ENCODE results near the gene UGGT1. TPM values are rescaled to one million over a fixed set of nuclear protein-coding genes. Genes with fewer than 3 reads are reported as not detected.

The UGGT1 gene
- polyA plus RNA-seq, 1 of the 3 experiments (the other 2 are of a cell fraction) = 20.0 TPM

GRCh38 chr2:128169094-128169493 lies 78.1 kb downstream of the UGGT1 start (continued):
- TF ChIP-seq GABPA (IDR thresholded peaks at IDR 0.05; ENCODE audit: low read depth) = no peak
- TF ChIP-seq EP300 (IDR thresholded peaks at IDR 0.05; ENCODE audit: borderline replicate concordance in 1 of 2, low read depth in 1 of 2, low read length in 1 of 2) = no peak
- TF ChIP-seq SIN3A (IDR thresholded peaks at IDR 0.05; ENCODE audit: borderline replicate concordance, low read depth, low read length) = no peak

- Histone ChIP-seq H3K27ac (ENCODE audit: low read depth in 2 of 2, low read length in 1 of 2) (no peak overlapping the region), H2AFZ (ENCODE audit: low read depth) (no peak overlapping the region), H3K4me3 (ENCODE audit: low read depth in 2 of 2, low read length in 1 of 2) (no peak overlapping the region), H3K9me3 (no peaks in the 10 kb centered on the region), H3K9me2 (no peaks in the 10 kb centered on the region), H3K4me2 (no peak overlapping the region), H3K4me1 (ENCODE audit: control insufficient read depth in 1 of 2, insufficient read depth in 2 of 2, low read depth in 1 of 2, low read length in 1 of 2) (no peaks in the 10 kb centered on the region), H3F3A (replicated peaks; ENCODE audit: insufficient read depth) (no peaks in the 10 kb centered on the region), H4K20me1 (ENCODE audit: insufficient read depth) (no peaks in the 10 kb centered on the region), H3K36me3 (replicated peaks in 1 of 2; ENCODE audit: control insufficient read depth in 1 of 2, insufficient read depth in 2 of 2, low read length in 1 of 2) (peaks cover 75 to 83% of the 10 kb centered on the region in 2 experiments), H3K9ac (no peak overlapping the region), H3K79me2 (ENCODE audit: insufficient read depth) (no peaks in the 10 kb centered on the region; the same call in 1 of the 2 replicates), H3K27me3 (ENCODE audit: insufficient read depth) (no peaks in the 10 kb centered on the region)
- WGBS (ENCODE audit: low lambda C conversion rate) = 99% methylated on average over 3 of the region's 3 CpGs
- CTCF ChIA-PET = interaction anchor here (0.7 to 2.6 kb wide), 3 partner anchors 10 to 106 kb away, joined by 3 to 11 read pairs (median 6); no protein-coding TSS in a partner anchor
- POLR2A ChIA-PET = no interaction called here
- TF ChIP-seq POLR2AphosphoS5 (IDR thresholded peaks at IDR 0.05; ENCODE audit: low read depth, low read length) (no peak), RCOR1 (IDR thresholded peaks at IDR 0.05; ENCODE audit: low read length) (no peak), EZH2phosphoT487 (IDR thresholded peaks at IDR 0.05; ENCODE audit: borderline replicate concordance, low read depth) (no peak), YY1 (IDR thresholded peaks at IDR 0.05; ENCODE audit: low read depth) (no peak)
- DNase-seq = no peak
Observed at GRCh38 chr2:128169497-128169896, 78.5 kb downstream of the UGGT1 start.

- Histone ChIP-seq H3K9me2 (no peaks in the 10 kb centered on the region), H3K4me1 (ENCODE audit: control insufficient read depth in 1 of 2, insufficient read depth in 2 of 2, low read depth in 1 of 2, low read length in 1 of 2) (no peaks in the 10 kb centered on the region), H3K27me3 (ENCODE audit: insufficient read depth) (no peaks in the 10 kb centered on the region), H3K9me3 (no peaks in the 10 kb centered on the region), H4K20me1 (ENCODE audit: insufficient read depth) (no peaks in the 10 kb centered on the region), H3K4me3 (ENCODE audit: low read depth in 2 of 2, low read length in 1 of 2) (no peak overlapping the region), H3K9ac (no peak overlapping the region), H3K27ac (ENCODE audit: low read depth in 2 of 2, low read length in 1 of 2) (no peak overlapping the region), H3K79me2 (ENCODE audit: insufficient read depth) (no peaks in the 10 kb centered on the region), H3K36me3 (replicated peaks in 1 of 2; ENCODE audit: control insufficient read depth in 1 of 2, insufficient read depth in 2 of 2, low read length in 1 of 2) (peaks cover 77 to 84% of the 10 kb centered on the region in 2 experiments), H2AFZ (ENCODE audit: low read depth) (no peak overlapping the region), H3K4me2 (no peak overlapping the region), H3F3A (replicated peaks; ENCODE audit: insufficient read depth) (no peaks in the 10 kb centered on the region)
- TF ChIP-seq CHD2 (IDR thresholded peaks at IDR 0.05; ENCODE audit: low read length, partially characterized antibody) (no peak), NFIC (IDR thresholded peaks at IDR 0.05; ENCODE audit: borderline replicate concordance) (no peak), CTCF (IDR thresholded peaks at IDR 0.05) (no peak), TAF1 (IDR thresholded peaks at IDR 0.05; ENCODE audit: borderline replicate concordance, low read depth, low read length) (no peak), SMC3 (IDR thresholded peaks at IDR 0.05; ENCODE audit: low read depth, low read length) (no peak)
- CTCF ChIA-PET = interaction anchor here (0.7 to 2.6 kb wide), 3 partner anchors 9 to 107 kb away, joined by 3 to 11 read pairs (median 6); no protein-coding TSS in a partner anchor
- no peak for DNase-seq
- POLR2A ChIA-PET = no interaction called here
- 81% methylated on average over 4 of the region's 4 CpGs for WGBS (ENCODE audit: low lambda C conversion rate)
Observed at GRCh38 chr2:128169933-128170709, 79.1 kb downstream of the UGGT1 start.
